HG03025 (cell line): ENCODE data around the gene TTLL11.

ENCODE experiments used
- ATAC-seq: cut with Tn5 transposase; IDR thresholded peaks from one replicate; pipeline ENCODE4 v1.9.1; 2021; ENCODE audit warnings: mild to moderate bottlenecking, moderate library complexity; ENCODE audit not compliant: unreplicated experiment, low FRiP score

The TTLL11 gene, protein sequence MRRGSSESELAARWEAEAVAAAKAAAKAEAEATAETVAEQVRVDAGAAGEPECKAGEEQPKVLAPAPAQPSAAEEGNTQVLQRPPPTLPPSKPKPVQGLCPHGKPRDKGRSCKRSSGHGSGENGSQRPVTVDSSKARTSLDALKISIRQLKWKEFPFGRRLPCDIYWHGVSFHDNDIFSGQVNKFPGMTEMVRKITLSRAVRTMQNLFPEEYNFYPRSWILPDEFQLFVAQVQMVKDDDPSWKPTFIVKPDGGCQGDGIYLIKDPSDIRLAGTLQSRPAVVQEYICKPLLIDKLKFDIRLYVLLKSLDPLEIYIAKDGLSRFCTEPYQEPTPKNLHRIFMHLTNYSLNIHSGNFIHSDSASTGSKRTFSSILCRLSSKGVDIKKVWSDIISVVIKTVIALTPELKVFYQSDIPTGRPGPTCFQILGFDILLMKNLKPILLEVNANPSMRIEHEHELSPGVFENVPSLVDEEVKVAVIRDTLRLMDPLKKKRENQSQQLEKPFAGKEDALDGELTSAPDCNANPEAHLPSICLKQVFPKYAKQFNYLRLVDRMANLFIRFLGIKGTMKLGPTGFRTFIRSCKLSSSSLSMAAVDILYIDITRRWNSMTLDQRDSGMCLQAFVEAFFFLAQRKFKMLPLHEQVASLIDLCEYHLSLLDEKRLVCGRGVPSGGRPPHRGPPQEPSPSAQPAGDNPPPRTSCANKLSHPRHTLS

DNA sequence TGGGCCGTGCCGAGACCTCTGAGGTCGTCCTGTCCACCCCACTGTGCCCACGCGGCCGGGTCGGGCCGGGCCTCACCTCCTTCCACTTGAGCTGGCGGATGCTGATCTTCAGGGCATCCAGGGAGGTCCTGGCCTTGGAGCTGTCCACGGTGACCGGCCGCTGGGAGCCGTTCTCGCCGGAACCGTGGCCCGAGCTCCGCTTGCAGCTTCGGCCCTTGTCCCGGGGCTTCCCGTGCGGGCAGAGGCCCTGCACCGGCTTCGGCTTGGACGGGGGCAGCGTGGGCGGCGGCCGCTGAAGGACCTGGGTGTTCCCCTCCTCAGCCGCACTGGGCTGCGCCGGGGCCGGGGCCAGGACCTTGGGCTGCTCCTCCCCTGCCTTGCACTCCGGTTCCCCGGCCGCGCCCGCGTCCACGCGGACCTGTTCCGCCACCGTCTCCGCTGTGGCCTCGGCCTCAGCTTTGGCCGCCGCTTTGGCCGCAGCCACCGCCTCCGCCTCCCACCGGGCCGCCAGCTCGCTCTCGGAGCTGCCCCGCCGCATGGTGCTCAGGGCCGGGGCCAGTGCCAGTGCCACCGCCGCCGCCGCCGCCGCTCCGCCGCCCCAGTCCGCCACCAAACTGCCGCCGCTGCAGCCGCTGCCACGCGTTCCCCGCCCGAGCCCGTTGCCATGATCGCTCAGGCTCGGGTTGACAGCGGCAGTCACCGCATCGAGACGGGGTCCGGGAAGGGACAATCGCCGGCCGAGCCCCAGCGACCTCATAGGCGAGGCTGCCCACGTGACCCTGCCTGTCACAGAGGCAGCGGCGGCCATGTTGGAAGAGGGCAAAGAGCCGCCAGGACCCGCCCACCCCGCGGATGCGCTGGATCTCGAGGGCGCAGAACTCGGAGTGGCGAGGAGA lies at the start of gene TTLL11:
Gene TTLL11, minus strand, starts transcription at position 698 of the 896 bp plus-strand sequence. Its CDS starts 160 bp downstream, at position 538.
- peak; percentile 72 for ATAC-seq

DNA sequence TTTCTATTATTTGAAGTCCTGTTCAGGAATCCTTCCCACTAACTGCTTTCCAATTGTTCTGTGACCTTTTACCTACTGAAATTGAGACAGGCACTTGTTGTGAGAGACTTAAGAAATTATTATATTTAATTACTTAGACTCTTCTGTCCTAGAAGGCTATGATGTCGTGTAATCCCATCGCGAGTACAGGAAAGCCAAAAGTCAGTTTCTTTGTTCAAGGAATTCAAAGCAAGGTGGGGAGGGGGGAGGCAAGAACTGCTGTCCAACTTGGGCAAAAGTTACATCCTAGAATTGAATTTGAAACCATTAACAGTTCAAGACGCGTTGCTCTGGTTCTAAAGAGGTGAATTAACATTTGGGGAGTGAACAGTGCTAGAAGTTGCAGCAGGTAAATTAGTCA lies 48.6 kb upstream of the TTLL11 start:
- ATAC-seq = no peak

DNA sequence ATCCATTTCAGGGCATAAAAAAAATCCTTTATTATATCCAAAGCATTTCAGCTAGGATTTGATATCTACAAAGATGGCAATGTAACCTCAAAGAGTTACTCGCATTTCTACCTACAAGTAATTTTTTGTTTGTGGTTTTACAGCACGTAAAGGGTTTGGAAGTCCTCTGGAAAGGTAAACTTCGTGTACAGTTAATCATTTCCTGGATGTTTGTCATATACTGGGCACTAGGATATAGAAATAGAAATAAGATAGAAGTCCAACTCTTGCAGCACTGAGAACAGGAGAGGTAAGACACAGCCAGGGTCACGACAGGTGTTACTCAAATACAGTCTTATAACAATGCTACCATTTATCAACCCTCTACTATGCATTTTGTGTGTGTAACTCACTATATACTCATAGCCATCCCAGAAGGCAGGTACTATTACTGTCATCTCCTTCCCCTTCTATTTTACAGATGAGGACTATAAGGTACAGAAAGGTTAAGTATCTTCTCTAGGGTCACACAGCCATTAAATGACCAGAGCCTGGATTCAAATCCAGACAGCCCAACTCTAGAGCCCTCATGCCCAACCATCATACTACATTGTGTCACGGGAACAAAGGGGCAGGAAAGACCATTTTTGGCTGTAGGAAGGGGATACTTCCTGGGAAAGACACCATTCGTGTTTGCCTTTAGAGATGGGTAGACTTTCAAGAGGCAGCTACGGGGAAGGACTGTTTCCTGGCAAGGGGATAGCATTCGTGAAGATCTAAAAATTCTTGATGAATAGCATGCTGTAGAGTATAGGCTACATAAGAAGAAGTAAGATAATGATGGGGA lies 47.5 kb upstream of the TTLL11 start:
- no peak for ATAC-seq

DNA sequence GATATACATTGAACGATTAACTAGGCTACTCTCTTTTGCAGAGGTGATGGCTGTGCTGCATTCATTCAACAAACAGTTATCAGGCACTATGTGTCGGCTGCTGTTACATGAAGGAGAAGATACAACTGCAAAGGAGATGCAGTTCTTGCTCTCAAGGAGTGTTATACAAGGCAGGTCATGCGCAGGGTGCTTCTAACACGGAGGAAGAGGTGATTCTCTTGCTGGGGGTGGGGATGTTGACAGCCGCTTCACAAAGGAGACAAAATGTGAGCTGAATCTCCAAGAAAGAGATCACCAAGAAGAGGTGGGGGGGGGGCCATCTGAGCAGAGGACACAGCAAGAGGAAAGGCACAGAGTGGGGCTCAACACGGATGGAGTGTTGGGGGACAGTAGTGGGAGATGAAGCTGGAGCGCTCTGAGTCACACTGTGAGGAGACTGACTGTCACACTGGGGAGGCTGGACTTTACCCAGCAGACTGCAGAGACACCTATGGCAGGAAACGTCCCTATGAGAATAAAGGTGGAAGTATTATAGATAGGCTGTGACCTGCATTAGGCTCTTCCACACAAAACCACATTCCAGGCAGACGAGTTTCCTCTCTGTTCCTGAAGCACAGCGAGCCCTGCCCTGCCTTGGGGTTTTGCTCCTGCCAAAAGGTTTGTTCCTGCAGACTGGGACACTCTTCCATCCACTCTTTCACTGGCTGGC lies 45.6 kb upstream of the TTLL11 start:
- no peak for ATAC-seq

DNA sequence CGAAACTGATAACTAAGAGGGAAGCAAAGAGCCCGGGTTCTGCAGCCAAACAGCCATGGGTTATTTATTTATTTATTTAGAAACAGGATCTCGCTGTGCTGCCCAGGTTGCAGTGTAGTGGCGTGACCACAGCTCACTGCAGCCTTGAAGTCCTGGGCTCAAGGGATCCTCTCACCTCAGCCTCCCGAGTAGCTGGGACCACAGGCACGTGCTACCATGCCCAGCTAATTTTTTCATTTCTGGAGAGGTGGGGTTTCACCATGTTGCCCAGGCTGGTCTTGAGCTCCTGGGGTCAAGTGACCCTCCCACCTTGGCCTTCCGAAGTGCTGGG lies 42.4 kb upstream of the TTLL11 start:
- no peak for ATAC-seq

DNA sequence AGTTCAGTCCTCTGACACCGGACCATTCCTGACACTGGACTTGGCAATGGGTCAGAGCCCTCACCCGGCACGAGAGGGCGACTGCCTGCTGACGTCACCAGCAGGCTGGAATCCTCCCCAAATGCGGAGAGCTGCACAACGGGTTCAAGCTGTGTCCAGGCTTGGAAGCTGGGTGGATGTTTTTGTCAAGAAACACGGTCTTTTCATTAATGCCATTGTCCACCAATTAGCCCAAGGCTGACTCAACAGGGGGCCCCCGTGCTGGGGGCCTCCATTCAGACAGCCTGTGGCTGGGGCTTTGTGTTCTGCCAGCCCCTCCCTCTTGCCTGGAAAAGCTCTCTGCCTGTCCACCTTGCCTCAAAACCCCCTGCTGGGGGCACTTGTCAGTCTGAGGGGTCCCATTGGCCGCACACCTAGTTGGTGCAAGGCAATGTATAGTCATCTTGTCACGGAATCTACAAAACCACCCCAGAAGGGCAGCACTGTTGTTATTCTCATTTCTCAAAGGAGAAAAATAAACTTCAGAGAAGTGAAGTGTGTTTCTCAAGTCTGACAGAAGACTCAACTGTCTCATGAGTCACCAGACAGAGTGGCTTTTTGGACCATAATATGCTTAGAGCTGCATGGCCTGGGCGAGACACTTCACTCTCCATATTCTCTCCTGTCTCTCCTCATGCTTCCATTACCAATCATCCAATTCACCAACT lies 41.9 kb upstream of the TTLL11 start:
- ATAC-seq = no peak

DNA sequence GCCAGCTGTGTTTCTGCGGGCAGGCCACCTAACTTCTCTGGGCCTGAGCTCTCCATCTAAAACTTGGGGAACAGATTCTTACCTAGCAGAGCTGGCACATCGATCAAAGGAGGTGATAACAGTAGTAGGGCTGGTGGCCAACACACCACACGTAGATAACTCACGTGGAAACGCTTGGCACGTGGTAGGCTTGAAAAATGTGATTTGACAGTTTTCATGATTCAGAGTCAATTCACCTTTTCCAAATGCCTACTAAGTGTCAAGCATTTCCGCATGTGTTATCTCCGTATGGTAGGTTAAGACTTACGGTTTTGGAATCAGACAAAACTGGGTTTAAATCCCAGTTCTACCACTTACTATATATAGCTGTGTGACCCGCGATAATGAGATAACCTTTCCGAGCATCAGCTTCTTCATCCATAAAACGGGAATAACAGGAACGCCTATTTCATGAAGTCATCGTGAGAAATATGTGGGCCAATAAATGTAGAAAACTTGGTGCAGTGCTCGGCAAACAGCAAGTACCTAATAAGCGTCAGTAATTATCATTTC lies 41.0 kb upstream of the TTLL11 start:
- ATAC-seq = no peak

DNA sequence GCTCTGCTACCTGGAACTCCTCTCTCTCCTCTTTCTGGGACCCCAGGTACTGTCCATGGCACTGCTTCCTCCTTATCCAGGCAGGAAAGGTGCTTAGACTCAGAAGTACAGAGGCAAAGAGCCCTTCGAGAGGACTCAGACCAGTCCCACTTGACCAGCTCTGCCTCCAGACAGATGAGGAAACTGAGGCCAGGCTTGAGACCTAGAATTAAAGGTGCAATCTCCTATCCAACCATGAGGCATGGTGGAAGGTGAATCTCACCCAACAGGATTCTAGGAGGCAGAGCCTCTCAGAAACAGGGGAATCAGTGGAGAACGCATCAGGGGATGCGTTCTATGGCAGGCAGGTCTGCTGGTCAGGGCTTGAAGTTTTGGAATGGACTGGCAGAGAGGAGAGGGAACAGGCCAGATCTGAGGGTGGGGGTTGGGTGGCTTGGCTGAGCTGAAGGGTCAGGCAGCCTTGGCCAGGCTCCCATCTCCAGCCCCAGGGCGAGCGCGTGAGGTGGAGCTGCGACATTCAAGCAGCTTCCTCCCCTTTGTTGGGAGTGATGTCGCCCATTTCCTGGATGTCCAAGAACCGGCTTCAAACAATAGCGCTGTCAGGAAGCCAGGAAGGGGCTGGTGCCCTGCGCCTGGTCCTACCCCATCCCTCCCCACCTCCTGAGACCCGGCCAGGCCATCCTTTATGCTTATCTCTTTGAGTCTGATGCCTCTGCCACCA lies 40.3 kb upstream of the TTLL11 start:
- no peak for ATAC-seq

DNA sequence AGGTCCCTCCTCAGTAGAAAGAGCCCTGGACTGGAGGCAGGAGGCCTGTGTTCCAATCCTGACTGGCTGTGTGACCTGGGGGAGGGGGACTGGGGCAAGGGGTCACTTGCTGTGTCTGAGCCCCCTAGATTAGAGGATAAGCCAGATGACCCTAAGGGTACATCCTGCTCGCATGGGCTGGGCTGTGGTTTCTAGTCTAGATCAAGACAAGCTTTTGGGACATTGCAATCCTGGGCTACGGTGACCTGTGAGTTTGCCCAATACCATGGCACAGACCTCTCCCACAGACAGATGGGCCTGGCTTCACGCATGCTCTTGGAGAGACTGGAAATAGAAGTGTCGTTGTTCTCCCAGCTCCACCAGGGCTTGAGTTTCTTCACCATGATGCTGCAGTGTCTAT lies 39.4 kb upstream of the TTLL11 start:
- ATAC-seq = no peak

DNA sequence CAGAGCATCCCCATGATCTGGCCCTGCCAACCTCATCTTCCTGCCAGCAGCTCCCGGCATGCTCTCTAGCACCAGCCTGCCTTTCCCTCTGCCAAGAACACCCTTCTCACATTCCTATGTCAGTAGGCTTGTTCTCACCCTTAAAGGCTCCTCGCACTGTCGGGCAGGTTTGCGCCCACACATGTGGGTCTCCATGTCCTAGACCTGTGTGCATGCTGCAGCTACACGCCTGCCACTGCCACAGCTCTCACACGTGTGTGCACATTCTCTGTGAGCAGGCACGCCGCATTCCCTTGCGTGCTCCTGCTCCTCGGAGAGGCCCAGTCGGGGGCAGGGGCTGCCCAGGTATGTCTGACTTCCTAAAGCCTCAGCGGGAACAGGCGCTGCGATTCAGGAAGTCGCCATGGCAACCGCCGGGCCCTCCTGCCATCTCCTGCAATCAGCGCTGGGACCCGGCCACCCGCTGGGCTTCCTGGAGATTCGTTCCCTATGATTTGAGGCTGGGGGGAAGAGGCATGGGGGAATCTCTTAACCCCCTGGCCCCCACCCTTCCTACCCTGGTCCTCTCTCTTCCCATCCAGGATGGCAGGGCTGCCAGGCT lies 38.4 kb upstream of the TTLL11 start:
- ATAC-seq = no peak

DNA sequence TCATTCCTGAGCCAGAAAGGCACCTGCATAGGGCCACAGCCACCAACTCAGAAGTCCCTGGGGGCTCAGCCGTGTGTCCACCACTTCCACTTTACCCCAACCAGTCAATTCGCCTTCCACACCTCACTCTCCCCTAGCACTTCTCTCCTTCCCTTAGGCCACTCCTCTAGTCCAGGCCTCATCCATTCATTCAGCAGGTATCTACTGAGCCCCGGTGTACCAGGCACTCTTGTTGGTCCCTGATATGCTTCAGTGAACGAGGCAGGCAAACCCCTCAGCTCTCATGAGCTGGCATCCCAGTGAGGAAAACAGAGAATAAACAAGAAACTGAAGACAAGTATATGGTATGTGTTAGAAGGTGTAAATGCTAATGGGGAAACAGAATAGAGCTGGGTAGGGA lies 37.7 kb upstream of the TTLL11 start:
- ATAC-seq = no peak

DNA sequence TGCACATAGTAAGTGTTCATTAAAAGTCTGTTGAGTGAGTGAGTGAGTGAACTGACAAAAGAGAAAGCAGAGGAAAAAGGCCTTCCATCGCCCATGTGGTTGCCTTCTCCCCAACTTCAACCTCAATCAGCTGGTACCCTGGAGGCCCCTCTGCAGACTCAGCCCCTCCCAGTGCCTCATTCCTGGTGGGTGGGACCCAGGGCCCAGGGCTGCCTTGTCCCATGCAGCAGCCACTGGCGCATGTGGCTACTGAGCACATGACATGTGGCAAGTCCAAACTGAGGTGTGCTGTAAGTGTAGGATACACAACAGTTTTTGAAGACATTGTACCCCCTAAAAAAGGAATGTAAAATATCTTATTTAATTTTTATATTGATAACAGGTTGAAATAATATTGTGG lies 36.9 kb upstream of the TTLL11 start:
- ATAC-seq = no peak

DNA sequence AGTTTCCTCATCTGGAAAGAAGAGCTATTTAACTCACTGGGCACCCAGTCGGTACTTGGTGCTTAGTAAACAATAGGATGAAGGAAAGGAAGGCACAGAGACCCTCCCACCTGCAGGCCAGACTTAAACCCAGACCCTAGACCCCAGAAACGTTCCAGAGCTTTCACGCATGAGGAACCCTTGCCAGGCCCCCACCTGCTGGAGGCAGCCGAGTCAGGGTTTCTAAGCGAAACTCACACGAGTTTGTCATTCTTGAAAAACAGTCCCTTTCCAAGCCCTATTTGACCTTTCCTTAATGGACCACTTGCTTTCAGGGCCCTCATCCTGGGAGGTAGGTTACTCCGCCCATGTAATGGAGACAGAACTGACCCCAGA lies 35.8 kb upstream of the TTLL11 start:
- no peak for ATAC-seq

DNA sequence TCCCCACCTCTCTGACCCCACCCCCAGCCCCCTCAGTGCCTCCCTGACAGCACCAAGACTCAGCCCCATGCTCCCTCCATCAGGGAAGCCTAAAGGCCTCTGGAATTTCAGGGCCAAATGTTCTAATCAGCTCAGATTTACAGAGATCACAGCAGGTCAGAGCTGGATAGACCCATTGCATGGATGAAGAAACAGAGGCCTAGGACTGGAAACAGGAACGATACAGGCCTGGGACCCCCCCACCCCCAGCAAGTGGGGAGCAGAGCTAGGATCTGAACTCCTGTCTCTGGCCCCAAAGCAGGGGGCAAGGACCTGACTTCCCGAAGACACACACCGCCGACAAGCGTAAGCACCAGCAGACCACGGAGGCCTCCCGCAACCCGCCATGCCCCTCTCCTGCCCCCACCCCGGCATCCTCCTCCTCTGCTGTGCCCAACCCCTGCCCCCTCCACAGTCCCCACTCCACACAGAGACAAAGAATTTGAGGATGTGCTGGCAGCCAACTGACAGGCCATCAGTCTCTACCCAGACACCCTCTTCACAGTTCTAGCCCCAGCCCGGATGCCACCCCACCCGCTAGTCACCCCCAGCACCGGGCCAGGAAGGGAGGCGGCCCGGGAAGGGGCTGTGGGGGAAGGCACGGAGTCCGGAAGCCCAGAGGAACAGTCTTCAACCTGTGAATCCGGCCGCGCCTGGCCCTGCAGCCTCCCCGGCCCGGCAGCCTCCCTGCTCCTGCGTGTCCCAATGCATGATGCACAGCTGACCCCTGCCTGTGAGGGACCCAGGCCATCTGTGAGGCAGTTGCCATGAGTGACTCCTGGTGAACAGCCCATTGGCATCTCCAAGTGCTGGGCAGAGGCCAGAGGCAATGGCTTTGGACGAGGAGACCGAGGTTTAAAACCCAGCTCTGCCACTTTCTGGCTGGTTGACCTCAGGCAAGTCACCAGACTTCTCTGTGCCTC lies 35.2 kb upstream of the TTLL11 start:
- no peak for ATAC-seq

DNA sequence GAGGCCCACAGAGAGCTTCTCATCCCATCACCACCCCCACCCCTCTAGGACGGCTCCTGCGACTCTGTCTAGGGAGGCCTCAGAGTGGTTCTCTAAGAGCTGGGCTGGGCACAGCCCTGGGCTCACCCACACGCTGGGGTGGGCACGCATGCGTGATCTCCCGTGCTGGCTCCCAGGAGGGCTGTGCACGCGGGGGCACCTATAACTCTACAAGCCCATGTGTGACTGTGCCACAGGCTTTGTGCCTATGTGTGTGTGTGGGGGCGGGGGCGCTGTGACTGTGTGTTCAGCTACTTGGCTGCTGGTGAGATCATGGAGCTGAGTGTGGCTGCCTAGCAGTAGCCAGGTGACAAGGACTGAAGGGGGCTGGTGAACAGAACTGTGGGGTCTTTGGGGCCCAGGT lies 34.3 kb upstream of the TTLL11 start:
- no peak for ATAC-seq

DNA sequence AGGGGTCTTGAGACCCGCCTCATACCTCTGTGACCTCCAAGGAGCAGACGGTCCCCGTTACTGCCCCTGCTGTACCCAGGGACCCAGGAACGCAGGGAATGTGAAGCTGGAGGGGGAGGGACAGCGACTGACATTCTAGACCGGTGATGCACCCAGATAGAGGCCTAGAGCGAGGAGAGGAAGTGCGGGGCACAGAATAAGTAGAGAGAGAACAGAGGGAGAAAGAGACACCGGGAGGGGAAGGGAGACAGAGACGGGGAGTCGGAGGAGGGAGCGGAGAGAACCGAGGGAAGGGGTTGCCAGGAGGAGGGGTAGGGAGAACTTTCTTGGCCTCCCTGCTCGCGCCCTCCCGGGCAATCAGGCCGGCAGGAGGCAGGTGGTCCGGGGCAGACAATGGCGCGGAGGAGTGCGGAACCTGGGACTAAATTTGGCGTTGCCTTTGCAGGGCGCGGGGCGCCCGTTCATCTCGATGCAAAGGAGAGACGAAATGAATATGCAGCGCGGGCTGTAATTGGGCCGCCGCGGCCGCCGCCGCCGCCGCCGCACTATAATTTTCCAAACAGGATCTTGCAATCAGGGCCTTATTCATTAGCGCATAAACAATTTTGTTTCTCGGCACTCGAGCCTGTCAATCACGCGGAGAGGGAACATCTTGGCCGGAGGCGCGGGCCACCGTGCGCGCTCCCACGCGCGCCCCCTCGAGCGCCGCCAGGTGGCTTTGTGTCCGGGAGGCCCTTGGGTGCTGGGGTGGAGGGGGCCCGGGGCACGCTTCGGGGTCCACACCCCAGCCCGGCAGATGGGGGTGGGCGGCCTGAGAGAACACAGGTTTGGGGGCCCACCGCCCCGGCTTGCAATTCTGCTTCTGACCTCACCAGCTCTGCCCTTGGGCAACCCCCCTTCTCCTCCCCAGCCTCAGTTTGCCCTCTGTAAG lies 33.5 kb upstream of the TTLL11 start:
- no peak for ATAC-seq
